Middle frontal gyrus (tissue), 1 donor: ENCODE measurements around the gene CTSH.
"Not testable (repeated sequence)": the region's sequence is repeated elsewhere in the genome, so short reads cannot be mapped to it uniquely, and the experiment has no call there.

ENCODE experiments used
- DNase-seq: peaks from one replicate; pipeline ENCODE4 v3.0.0-alpha.2; 2015; ENCODE audit warnings: low spot score; ENCODE audit errors: extremely low spot score

Gene CTSH

DNA sequence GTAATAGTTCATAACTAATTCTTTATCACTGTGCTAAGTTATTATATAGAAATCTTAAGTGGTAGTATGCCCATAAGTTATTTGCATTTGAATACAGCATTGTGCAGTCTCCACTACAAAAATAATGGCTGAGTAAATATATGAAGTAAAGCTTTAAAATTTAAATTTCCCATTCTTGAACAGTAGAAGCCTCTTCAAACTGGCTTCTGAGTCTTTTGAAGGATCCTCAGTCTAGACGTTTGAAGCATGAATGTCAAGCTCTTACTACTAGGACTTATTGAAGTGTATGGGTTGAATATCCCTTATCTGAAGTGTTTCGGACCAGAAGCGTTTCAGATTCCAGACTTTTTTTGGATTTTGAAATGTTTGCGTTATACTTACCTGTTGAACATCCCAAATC is 55.8 kb downstream of the CTSH start:
- no peak for DNase-seq

DNA sequence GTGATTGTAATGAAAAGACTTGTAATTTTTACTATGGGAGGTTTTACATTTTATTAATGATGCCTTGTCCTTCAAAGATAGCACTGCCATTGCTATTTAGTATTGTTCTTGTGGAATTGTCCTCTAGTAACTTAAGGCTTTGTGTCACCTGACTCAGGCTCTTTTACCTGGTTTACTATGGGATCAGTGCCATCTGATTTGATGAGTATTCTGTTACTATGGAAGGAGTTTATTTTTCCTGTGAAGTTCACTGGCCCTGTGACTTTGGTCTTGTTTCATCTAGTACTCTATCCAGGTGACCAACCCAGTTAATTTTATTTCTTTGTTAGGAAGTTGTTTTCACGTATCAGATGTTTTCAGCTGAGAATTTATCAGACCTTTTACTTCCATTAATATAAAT is 63.2 kb downstream of the CTSH start:
- no peak for DNase-seq

DNA sequence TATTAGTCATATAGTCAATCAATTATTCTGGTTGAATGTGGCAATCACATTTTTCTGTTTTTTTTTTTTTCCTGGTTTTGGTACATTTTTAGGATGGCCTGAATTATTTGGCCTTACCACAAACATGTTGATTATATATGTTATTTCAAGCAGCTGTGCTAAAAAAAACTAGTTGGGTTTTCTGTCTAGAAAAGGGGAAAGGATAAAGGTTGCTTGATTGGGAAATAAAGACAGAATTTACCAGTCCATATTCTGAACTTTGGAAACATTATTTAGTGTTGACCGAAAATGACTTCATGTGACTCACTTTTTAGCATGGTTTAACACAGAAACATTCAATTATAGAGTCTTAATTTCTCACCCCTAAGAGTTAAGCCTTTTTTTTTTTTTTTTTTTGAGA is 64.0 kb downstream of the CTSH start:
- DNase-seq, result no peak

DNA sequence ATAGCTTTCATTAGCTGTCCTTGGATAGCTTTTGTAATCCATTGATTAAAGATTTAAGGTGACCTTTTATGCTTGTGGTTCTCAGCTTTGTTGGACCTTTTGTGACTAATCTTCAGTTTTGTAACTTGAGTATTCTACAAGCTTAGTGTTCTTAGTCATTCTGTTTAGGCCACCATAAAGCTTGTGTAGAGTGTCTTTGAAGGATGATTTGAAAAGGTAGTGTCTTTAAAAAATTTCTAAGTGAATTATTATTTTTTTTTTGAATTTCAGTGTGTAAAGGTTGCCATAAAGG is 64.7 kb downstream of the CTSH start:
- no peak for DNase-seq

DNA sequence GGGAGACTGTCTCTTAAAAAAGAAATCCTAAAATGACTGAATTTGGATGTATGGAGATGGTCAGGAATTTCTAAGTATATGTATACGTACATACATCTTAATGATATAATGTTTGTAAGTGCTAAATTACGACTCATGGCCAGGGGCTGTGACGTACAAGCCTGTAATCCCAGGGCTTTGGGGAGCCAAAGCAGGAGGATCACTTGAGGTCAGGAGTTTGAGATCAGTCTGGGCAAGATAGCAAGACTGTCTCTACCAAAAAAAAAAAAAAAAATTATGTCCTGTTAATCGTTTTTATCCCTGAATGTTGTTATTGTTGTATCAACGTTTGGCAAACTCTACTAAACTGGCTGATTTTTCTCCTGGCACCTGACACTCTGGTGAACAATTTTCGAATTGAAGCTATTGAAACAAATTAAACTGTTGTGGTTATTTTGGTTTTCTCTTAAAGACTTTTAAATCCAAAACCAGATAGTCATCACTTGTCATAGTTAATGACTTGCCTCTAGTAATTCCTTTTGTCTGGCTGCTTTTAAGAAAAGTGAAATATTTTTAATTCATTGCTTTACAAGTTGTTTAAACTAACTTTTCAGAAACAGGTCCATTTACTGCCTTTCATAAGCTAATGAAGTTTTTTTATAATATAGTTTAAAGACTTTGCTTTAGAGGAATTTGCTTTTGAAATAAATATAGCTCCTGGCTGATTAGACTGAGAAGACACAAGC is 65.2 kb downstream of the CTSH start:
- no peak for DNase-seq

DNA sequence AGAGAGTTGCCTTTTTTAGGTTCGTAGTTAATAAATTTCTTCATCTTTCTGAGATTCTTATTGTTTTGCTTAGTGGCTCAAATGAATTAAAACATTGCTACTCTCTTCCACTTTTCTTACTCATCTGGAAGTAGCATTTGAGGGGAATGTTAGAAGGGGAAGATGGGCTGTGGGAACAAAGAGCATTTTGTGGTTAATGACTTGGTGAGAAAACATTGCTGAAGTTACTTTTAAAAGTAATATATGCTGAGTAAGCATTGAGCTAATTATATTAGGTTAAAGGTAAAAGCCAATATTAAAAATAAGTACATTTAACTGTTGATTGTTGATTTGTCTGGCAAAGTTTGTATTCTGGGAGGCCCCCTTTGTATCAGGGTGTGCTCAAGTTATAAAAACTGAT is 66.5 kb downstream of the CTSH start:
- no peak for DNase-seq

DNA sequence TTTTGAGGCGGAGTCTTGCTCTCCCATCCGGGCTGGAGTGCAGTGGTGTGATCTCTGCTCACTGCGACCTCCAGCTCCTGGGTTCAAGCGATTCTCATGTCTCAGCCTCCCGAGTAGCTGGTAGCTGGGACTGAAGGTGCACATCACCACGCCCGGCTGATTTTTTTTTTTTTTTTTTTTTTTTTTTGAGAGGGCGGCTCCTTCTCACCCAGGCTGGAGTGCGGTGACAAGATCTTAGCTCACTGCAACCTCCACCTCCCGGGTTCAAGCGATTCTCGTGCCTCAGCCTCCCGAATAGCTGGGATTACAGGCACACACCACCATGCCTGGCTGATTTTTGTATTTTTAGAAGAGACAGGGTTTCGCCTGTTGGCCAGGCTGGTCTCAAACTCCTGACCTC is 67.9 kb downstream of the CTSH start:
- DNase-seq, result not testable (repeated sequence)

DNA sequence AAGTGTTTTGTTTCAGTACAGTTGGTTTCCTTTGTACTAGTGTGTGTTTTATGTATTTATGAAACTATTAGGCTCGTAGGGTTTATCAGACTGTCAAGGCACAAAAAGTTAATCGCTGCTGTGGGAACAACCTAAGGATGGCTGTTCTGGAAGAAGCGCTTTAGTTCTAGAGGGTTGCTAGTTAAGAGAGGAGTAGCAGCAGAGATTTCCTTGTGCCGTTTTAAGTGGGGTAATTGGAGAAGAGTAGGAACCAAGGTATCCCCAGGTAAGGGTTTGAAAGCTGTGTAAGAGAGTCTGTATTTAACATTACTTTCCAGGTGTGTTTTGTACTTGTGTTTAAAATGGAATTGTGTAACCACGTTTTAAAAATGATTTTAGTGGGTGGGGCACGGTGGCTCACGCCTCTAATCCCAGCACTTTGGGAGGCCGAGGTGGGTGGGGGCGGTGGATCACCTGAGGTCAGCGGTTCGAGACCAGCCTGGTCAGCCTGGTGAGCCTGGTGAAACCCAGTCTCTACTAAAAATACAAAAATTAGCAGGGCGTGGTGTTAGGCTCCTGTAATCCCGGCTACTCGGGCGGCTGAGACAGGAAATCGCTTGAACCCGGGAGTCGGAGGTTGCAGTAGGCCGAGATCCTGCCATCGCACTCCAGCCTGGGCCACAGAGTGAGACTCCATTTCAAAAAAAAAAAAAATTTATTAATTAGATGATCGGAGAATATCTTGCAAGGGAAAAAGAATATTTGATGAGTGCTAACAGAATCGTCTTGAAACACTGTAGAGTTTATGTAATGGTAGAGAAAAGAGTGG is 69.5 kb downstream of the CTSH start:
- no peak for DNase-seq

DNA sequence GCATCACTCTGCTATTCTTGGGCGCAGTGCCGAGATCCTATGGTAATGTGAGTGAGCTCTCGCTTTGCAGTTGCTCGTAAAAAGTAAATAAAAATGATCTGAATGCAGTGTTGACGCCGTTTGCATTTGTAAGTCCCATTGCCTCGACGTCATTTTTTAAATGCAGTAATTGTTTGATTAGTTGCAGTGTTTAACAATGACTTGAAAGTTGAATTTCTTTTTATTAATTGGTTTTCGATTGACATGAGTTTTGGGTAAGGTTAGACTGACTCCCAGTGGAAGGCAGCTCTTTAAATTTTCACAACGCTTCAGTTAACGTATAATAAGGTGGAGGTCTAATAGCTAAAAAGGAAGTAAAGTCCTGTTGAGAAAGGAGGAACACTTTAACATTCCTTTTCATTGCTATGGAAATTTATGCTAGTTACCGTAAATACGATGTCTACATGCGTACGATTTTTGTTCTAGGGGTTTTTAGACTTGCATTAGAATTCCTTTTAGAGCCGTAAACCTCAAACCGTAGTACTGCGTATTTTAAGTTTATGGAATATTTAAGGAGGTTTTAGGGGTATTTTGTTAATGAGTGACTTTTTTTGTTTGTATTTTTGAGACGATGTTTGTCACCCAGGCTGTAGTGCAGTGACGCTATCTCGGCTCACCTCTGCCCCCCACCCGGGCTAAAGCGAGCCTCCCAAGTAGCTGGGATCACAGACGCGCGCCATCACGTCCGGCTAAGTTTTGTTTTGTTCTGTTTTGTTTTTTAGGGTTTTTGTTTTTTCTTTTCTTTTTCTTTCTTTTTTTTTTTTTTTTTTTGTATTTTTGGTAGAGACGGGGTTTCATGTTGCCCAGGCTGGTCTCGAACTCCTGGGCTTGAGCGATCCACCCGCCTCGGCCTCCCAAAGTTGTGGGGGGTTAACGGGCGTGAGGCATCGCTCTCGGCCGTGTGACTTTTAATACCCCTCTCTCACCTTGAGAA is 70.8 kb downstream of the CTSH start:
- peak; percentile 23 for DNase-seq

DNA sequence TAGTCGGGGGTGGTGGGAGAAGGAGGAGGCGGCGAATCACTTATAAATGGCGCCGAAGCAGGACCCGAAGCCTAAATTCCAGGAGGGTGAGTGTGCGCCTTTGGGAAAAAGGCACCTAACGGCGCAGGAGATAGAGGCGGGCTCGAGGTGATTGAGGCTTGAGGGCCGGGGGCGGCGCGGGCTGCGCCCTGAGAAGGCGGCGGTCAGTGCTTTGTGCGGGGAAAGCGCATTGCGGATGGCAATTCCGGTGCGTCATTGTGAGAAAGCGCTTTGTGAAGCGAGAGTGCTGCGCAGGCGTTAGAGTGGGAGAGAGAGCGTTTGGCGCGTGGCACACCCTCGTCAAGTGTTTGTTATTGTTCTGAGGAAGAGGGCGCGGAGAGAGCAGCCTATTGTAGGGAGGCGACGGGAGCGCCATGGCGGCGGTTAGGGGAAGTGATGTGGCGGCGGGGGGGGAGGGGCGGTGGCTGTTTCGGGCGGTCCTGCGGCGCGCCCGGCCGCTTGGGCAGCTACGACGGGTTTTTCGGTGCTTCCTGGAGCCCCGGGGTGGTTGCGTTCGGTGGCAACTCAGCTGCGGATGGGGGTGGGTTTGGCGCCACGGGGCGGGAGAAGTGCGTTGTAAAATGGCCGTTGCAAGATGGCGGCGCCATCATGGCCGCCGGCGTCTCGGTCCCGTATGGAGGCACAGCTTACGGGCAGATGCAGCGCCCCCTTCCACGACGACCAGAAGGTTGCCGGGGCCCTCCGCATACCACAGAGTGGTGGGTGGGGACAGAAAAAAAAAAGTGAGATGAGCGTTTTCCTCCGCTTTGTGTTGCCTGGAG is 71.7 kb downstream of the CTSH start:
- peak; percentile 70 for DNase-seq

DNA sequence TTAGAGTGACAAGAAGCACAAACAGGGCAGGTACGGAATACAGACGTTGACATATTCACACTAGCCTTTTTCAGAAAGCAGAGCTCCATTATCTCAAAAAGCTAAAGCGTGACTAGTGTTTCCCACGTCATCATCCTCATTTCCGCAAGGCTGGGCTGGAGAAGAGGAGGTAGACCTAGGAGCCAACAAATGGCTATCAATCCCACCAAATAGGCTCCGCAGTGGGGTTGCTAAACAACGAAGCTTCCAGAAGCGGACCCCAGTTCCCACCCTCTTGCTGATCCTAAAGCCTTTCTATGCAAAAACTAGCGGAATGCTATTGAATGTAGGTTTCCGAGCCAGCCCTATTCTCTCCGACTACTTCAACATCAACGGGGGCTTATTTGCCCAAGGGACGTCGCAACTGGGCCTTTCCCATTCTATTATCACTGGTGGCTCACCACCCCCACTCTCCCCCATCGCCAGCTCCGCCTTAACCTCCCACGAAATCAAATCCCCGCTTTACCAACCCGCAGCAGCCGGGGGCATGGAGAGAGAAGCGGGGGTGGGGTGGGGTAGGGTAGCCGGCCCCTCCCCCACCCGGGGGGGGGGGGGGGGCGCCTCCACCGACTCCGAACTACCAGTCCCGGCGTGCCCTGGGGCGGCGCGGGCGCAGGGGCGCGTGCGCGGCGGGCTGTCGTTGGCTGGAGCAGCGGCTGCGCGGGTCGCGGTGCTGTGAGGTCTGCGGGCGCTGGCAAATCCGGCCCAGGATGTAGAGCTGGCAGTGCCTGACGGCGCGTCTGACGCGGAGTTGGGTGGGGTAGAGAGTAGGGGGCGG is 72.5 kb downstream of the CTSH start, which contains the start of gene MORF4L1:
TSS of gene MORF4L1 (plus strand) at position 736 of the 817 bp plus-strand sequence. CDS start 128 bp downstream, outside the sequence.
- peak; percentile 92 for DNase-seq

DNA sequence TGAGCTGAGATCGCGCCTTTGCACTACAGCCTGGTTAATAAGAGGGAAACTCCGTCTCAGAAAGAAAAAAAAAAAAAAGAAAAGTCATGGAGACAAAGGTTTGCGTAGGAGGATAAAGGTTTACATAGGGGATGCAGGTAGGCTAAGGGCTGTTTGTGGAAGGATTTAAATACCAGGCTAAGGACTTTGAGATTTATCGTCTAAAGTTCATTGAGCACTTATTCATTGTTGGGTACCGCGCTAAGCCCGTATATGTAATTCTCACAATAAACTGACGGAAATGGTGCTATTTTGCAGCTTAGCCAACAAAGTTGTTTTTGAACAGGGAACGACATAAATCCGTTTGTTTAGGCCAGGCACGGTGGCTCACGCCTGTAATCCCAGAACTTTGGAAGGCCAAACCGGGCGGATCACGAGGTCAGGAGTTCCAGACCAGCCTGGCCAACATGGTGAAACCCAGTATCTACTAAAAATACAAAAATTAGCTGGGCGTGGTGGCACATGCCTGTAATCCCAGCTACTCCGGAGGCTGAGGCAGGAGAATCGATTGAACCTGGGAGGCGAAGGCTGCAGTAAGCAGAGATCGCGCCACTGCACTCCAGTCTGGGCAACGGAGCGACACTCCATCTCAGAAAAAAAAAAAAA is 73.2 kb downstream of the CTSH start:
- DNase-seq, result not testable (repeated sequence)
